SK-N-SH treated with all-trans-retinoic acid at 6 μM for 48 hours (cell line): ENCODE results near the gene PTPRD.

Experiments
- GLIS3 ChIP-seq: fragments of 250-450 bp; sonication (Bioruptor Pico); IDR thresholded peaks from 2 replicates; pipeline ENCODE4 v1.5.0; 2020; ENCODE audit warnings: mild to moderate bottlenecking, moderate library complexity
- TF ChIP-seq, protein P1 (sequence below): fragments of 250-450 bp; sonication (Bioruptor Pico); IDR thresholded peaks from 2 replicates; pipeline ENCODE4 v1.5.1; 2020; ENCODE audit warnings: low read depth, mild to moderate bottlenecking, moderate library complexity

DNA sequence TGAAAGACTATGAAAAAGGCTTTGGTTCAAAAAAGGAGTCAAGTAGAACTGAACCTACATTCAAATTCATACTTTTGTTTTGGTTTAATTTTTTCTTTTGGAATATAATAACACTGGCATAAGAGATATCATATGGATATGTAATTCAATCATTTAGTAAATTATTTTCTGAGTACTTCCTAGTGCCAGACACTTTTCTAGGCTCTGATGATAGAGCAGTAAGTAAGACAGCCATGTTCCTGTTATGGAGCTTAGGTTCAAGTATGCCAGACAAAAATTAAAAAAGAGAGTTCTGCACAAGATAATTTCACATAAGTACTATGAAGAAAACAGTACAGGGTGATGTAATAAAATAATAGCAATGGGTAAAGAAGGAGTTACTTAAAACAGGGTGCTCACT lies 1074.0 kb downstream of the PTPRD start:
- TF ChIP-seq, protein P1, sequence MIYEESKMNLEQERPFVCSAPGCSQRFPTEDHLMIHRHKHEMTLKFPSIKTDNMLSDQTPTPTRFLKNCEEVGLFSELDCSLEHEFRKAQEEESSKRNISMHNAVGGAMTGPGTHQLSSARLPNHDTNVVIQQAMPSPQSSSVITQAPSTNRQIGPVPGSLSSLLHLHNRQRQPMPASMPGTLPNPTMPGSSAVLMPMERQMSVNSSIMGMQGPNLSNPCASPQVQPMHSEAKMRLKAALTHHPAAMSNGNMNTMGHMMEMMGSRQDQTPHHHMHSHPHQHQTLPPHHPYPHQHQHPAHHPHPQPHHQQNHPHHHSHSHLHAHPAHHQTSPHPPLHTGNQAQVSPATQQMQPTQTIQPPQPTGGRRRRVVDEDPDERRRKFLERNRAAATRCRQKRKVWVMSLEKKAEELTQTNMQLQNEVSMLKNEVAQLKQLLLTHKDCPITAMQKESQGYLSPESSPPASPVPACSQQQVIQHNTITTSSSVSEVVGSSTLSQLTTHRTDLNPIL (CRISPR knock-in tag): no peak
- TF ChIP-seq GLIS3 (CRISPR knock-in tag): no peak
